Endothelial cell of umbilical vein (primary cell): ENCODE data around the gene SERPINE3.

Source experiments
- EZH2 ChIP-seq: IDR thresholded peaks from 2 replicates; pipeline ENCODE4 v1.6.1; 2012; ENCODE audit warnings: borderline replicate concordance, low read depth, mild to moderate bottlenecking, moderate library complexity, low read length, inconsistent platforms; ENCODE audit not compliant: severe bottlenecking
- MYC ChIP-seq: IDR thresholded peaks from one replicate; pipeline ENCODE4 v1.6.1; 2011; ENCODE audit warnings: mild to moderate bottlenecking, low read depth, low read length
- POLR2A ChIP-seq: IDR thresholded peaks from 2 replicates; pipeline ENCODE4 v1.6.1; 2012; ENCODE audit warnings: low read depth, mild to moderate bottlenecking, control low read depth, low read length
- TF ChIP-seq, protein P1 (sequence below), 2 donors: IDR thresholded peaks; 1 replicate in 1 of 2; 2 replicates in 1 of 2; pipeline ENCODE4 v1.5.1; 2011; ENCODE audit warnings: low read length in 2 of 2, mild to moderate bottlenecking in 2 of 2, moderate library complexity in 2 of 2, control low read depth in 1 of 2, inconsistent platforms in 1 of 2, low read depth in 1 of 2; ENCODE audit not compliant: insufficient read depth in 1 of 2; ENCODE audit errors: extremely low read depth in 1 of 2
- TF ChIP-seq, protein P2 (sequence below): IDR thresholded peaks from 2 replicates; pipeline ENCODE4 v1.6.1; 2011; ENCODE audit not compliant: insufficient read depth, insufficient read length

DNA sequence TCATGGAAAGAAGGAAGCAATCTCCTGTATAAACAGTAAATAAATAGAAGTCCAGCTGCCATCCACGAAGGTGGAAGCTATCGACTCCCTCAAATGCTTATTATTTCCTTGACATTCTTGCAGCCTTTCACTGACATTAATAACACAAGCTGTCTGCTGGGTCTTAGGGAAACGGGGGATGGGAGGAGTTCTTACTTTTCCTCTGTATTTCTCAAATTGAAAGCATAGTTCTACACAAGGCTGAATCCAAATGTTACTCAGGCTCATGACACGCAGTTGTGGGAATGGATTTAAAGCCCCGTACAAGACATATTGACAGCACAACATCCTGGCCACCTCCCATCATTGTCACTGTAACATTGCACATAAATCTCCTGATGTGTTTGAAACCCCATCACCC, 4.0 kb downstream of the SERPINE3 start:
- TF ChIP-seq, protein P1, sequence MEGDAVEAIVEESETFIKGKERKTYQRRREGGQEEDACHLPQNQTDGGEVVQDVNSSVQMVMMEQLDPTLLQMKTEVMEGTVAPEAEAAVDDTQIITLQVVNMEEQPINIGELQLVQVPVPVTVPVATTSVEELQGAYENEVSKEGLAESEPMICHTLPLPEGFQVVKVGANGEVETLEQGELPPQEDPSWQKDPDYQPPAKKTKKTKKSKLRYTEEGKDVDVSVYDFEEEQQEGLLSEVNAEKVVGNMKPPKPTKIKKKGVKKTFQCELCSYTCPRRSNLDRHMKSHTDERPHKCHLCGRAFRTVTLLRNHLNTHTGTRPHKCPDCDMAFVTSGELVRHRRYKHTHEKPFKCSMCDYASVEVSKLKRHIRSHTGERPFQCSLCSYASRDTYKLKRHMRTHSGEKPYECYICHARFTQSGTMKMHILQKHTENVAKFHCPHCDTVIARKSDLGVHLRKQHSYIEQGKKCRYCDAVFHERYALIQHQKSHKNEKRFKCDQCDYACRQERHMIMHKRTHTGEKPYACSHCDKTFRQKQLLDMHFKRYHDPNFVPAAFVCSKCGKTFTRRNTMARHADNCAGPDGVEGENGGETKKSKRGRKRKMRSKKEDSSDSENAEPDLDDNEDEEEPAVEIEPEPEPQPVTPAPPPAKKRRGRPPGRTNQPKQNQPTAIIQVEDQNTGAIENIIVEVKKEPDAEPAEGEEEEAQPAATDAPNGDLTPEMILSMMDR (IDR thresholded peaks at IDR 0.05; ENCODE audit: extremely low read depth in 1 of 2, insufficient read depth in 1 of 2, low read depth in 1 of 2, low read length in 2 of 2), result no peak
- TF ChIP-seq POLR2A (no peak), EZH2 (no peak), MYC (no peak)
- TF ChIP-seq, protein P2, sequence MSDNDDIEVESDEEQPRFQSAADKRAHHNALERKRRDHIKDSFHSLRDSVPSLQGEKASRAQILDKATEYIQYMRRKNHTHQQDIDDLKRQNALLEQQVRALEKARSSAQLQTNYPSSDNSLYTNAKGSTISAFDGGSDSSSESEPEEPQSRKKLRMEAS, result no peak
